ENCODE measurements around the gene UBD.

Gene UBD

DNA sequence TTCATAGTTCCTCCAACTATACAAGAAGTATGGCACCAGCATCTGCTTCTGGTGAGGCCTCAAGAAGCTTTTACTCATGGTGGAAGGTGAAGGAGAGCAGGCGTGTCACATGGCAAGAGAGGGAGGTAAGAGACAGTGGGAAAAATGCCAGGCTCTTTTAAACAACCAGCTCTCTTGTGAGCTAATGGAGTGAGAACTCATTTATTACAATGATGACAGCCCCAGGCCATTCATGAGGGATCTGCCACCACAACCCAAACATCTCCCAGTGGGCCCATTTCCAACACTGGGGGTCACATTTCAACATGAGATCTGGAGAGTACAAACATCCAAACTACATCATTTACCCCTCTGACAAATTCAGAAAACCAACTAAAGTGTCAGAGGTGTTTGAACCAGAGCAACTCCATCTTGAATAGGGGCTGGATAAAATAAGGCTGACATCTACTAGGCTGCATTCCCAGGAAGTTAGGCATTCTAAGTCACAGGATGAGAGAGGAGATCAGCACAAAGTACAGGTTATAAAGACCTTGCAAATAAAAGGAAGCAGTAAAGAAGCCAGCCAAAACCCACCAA is 2.2 kb upstream of the UBD start:
- no peaks in the 10 kb centered on the region for H3K36me3 ChIP-seq
- H3K4me3 ChIP-seq (ENCODE audit: low read depth in 1 of 2, low read length in 1 of 2), result no peak overlapping the region
- no peaks in the 10 kb centered on the region for H3K4me1 ChIP-seq (ENCODE audit: control insufficient read depth in 1 of 2, insufficient read depth in 1 of 2, low read depth in 1 of 2, low read length in 1 of 2)
- peaks cover 81% of the 10 kb centered on the region for H3K27me3 ChIP-seq
- no peak overlapping the region for H3K27ac ChIP-seq
- TF ChIP-seq, protein P1, sequence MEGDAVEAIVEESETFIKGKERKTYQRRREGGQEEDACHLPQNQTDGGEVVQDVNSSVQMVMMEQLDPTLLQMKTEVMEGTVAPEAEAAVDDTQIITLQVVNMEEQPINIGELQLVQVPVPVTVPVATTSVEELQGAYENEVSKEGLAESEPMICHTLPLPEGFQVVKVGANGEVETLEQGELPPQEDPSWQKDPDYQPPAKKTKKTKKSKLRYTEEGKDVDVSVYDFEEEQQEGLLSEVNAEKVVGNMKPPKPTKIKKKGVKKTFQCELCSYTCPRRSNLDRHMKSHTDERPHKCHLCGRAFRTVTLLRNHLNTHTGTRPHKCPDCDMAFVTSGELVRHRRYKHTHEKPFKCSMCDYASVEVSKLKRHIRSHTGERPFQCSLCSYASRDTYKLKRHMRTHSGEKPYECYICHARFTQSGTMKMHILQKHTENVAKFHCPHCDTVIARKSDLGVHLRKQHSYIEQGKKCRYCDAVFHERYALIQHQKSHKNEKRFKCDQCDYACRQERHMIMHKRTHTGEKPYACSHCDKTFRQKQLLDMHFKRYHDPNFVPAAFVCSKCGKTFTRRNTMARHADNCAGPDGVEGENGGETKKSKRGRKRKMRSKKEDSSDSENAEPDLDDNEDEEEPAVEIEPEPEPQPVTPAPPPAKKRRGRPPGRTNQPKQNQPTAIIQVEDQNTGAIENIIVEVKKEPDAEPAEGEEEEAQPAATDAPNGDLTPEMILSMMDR (IDR thresholded peaks at IDR 0.05), result no peak
- no peaks in the 10 kb centered on the region for H3K9me3 ChIP-seq

- TF ChIP-seq, protein P1 (IDR thresholded peaks at IDR 0.05), result no peak
- H3K9me3 ChIP-seq, result no peaks in the 10 kb centered on the region
Measured at GRCh38 chr6:29561091-29561490, 1.6 kb upstream of the UBD start.

GRCh38 chr6:29558439-29559079 is 973 bp downstream of the UBD start:
- no peak overlapping the region for H3K4me3 ChIP-seq (ENCODE audit: low read depth in 1 of 2, low read length in 1 of 2)
- no peak overlapping the region for H3K27ac ChIP-seq
- peaks cover 3 to 5% of the 10 kb centered on the region in 2 experiments for H3K4me1 ChIP-seq (ENCODE audit: control insufficient read depth in 1 of 2, insufficient read depth in 1 of 2, low read depth in 1 of 2, low read length in 1 of 2)
- peaks cover 86% of the 10 kb centered on the region for H3K27me3 ChIP-seq
- no peaks in the 10 kb centered on the region for H3K9me3 ChIP-seq
- no peaks in the 10 kb centered on the region for H3K36me3 ChIP-seq
- TF ChIP-seq, protein P1 (IDR thresholded peaks at IDR 0.05), result no peak

More at GRCh38 chr6:29561091-29561490, 1.6 kb upstream of the UBD start:
- Histone ChIP-seq H3K4me1 (ENCODE audit: control insufficient read depth in 1 of 2, insufficient read depth in 1 of 2, low read depth in 1 of 2, low read length in 1 of 2) (no peaks in the 10 kb centered on the region), H3K27ac (no peak overlapping the region), H3K27me3 (peaks cover 81% of the 10 kb centered on the region), H3K4me3 (ENCODE audit: low read depth in 1 of 2, low read length in 1 of 2) (no peak overlapping the region), H3K36me3 (no peaks in the 10 kb centered on the region)

DNA sequence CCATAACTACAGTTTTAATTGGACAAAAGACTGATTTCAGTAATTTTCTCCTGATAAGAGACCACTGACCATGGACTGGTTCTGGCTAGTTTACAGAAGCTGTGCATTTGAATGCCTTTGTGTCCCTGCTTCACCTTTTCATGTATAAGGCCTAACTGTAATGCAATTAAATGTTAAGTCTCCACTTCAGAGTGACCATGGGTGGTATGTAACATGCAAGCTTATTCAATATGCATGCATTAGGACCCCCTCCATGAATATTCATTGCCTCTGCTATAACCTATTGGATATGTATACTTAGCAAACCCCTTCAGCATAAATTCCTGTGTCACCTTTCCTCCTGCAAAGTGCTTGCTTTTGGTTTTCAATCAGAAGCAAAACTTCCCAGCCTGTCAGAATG is 2.2 kb downstream of the UBD start:
- H3K27ac ChIP-seq, result no peak overlapping the region
- no peak overlapping the region for H3K4me3 ChIP-seq (ENCODE audit: low read depth in 1 of 2, low read length in 1 of 2)
- H3K27me3 ChIP-seq, result peaks cover 86% of the 10 kb centered on the region
- TF ChIP-seq, protein P1 (IDR thresholded peaks at IDR 0.05), result no peak
- H3K36me3 ChIP-seq, result no peaks in the 10 kb centered on the region
- no peaks in the 10 kb centered on the region for H3K9me3 ChIP-seq
- H3K4me1 ChIP-seq (ENCODE audit: control insufficient read depth in 1 of 2, insufficient read depth in 1 of 2, low read depth in 1 of 2, low read length in 1 of 2), result peaks cover 3 to 13% of the 10 kb centered on the region in 2 experiments

GRCh38 chr6:29554764-29555163 is 4.8 kb downstream of the UBD start:
- TF ChIP-seq, protein P1 (IDR thresholded peaks at IDR 0.05), result no peak
- H3K27me3 ChIP-seq, result peaks cover 86% of the 10 kb centered on the region
- H3K27ac ChIP-seq, result no peak overlapping the region
- H3K9me3 ChIP-seq, result no peaks in the 10 kb centered on the region
- peaks cover 3 to 13% of the 10 kb centered on the region in 2 experiments for H3K4me1 ChIP-seq (ENCODE audit: control insufficient read depth in 1 of 2, insufficient read depth in 1 of 2, low read depth in 1 of 2, low read length in 1 of 2)
- no peak overlapping the region for H3K4me3 ChIP-seq (ENCODE audit: low read depth in 1 of 2, low read length in 1 of 2)
- H3K36me3 ChIP-seq, result no peaks in the 10 kb centered on the region

Data from neutrophil (primary cell).